HG03097 (cell line): ENCODE measurements around the gene LONP2.
"Not testable (repeated sequence)": the region's sequence is repeated elsewhere in the genome, so short reads cannot be mapped to it uniquely, and the experiment has no call there.

Experiments
- ATAC-seq: cut with Tn5 transposase; IDR thresholded peaks from one replicate; pipeline ENCODE4 v1.9.1; 2021; ENCODE audit not compliant: unreplicated experiment, low FRiP score

Gene LONP2

DNA sequence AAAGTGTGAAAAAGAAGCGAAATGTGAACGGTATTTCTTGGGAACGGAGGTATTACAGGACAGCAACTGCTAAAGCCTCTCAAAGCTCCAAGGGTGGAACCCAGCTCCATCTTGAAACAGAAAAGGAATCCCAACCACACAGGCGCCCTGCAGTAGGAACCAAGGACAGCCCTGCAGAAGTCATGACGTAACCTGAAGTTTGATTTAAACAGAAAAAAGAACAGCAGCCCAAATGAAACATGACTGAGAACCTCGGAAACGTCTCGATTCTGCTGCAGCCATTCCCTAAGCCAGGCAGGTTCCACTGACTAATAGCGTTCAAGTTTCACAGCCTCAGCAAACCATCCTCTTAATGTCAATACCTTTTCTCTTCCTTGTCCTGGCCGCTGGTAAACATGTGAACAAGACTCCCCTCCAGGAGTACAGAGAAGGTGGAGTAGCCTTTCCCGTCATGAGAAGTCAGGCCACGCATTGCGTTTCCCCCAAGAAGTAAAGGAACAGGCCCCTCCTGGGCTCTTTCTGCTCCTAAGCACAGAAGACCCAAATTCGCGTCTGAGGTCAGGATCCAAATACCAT is 121.0 kb downstream of the LONP2 start:
- ATAC-seq = no peak

DNA sequence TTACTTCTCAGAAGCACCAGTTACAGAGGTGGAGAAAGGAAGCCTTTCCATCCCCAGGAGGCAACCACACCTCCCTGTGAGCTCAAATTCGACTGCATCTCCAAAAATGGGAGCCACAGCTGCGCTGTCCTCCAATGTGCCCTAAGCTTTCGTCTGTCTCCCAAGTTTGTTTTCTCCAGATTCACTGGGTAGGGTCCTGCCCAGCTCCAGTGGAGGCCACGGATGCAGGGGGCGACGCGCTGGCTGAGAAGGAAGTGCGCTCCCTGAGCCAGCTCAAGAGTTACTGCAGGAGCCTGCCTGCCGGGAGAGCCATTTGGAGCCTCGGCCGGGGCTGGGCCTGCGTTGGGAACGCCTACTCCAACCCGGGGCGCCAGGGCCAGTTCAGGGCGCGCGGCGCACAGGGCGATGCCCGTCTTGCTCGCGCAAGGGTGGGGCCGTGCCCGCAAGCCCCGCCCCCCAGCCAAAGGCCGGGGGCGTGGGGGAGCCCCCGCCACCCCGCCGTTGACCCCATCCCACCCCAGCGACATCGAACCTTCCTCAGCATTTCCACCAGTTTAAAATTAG is 121.6 kb downstream of the LONP2 start:
- ATAC-seq = peak; percentile 92

DNA sequence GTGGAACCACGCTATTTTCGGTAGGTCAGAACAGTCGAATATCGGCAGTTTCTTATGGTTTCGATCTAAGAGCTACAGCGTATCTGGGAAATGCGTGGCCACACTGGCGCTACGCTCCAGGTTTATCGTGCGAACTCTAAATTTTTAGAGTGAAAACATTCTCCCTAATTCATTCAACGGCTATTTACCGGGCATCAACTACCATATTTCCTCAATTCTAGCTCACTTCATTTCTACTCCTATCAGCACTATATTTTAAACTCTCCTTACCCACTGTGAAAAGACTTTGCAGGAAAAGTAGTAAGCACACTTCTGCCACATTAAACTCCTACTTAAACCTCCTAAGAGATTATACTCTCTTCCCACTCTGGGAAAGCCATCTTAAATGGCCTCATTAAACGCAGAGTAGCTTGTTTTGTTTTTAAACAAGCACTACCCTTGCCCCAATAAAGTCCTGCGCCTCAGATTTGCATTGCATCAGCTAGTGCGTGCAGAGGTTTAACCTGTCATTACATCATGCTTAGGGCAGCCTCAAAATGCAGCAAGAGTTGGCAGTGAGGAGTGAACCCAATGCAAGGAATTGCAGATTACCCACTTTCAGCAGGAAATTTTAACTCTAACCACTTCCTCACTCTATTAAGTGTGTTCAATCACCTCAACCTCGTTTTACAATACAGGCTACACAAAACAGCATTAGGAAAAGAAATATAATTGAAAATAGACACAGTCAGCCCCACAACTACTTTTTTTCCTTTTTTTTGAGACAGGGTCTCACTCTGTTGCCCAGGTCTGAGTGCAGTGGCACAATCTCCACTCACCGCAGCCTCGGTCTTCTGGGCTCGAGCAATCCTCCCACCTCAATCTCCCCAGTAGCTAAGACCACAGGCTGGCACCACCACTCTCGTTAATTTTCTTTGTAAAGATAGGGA is 122.3 kb downstream of the LONP2 start:
- ATAC-seq = peak; percentile 55

DNA sequence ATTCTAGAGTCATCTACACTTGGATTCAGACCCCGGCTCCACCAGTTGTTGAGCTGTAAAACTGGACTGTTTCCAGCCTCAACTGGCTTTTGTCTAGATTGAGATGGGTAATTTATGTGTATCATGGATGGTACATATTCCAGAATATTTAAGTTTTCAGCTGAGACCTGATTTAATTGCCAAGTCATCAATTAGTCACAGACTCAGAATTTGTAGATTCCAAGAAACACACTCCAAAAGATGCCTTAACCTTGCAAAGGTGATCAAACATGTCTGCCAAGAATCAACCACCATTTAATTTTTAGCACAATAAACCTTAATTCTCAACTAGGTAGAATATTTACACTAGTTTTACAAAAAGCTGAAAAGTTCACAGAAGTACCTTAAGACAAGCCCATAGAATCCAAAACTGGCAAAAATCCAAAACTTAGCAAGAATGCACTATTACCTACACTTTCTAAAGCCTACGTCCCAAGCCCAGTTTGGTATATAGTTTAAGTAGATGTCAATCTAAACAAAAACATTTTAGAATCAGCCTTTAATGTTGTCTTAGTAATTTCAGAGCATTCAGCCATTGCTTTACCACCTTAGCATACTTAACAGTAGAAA is 123.4 kb downstream of the LONP2 start:
- ATAC-seq = no peak

DNA sequence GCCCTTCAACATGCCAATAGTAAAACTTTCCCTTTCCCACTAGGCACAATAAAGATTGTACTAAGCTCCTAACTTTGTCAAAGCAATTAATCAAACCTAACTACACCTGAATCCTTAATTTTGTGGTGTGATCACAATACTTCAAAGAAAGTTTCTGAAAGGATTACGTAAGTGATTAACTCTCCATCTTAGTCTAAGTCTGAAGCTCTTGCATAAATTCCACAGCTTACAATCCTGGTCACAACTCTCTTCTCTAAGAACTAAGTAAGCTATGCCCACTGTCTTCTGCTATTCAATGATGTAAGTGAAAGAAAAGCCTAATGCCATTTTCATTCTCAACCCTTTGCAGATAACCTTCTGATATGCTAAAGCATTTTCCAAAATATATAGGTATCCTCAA is 125.7 kb downstream of the LONP2 start:
- no peak for ATAC-seq

DNA sequence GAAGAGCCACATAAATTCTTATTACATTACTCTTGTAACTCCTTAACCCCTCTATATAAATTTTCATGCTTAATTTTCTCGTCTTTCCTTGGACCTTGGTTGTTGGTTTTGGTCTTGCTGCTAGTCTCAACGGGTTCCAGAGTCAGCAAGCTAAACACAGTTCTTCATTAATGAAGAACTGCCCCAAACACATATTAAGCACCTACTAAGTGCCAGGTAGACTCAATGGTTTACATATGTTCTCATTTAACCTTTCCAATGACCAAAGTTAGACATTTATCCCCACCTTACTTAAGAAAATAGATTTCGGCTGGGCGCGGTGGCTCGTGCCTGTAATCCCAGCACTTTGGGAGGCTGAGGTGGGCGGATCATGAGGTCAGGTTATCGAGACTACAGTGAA is 126.1 kb downstream of the LONP2 start:
- no peak for ATAC-seq

DNA sequence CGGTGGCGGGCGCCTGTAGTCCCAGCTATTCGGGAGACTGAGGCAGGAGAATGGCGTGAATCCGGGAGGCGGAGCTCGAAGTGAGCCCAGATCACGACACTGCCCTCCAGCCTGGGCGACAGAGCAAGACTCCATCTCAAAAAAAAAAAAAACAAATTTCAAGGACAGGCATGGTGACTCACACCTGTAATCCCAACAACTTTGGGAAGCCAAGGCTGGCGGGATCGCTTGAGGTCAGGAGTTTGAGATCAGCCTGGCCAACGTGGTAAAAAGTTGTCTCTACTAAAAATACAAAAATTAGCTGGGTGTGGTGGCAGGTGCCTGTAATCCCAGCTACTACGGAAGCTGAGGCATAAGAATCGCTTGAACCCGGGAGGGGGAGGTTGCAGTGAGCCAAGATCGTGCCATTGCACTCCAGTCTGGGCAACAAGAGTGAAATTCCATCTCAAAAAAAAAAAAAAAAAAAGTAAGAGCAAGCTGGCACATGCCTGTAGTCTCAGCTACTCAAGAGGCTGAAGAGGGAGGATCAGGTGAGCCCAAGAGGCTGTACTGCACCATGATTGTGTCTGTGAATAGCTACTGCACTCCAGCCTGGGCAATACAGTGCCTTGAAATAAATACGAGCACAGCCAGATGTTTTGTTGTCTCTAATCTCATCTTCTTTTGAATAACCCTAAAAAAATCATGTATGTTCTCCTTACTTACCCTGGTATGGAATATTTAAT is 126.7 kb downstream of the LONP2 start:
- ATAC-seq = not testable (repeated sequence)

DNA sequence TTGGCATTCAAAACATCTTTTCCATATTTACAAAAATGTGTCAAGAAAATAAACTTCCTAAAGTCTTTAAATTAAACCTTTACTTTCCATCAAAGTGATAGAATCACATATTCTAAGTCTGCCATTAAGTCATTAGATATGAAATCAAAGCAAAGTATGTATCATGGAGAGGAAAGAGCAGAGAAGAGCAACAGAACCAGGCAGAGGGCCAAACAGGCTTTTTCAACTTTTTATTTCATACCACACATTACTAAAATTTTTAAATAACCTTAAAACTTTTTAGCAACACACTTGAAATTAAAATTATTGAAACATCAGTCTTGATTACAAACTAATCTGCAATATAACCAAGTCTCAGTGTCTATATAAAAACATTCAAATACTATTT is 127.3 kb downstream of the LONP2 start:
- no peak for ATAC-seq

DNA sequence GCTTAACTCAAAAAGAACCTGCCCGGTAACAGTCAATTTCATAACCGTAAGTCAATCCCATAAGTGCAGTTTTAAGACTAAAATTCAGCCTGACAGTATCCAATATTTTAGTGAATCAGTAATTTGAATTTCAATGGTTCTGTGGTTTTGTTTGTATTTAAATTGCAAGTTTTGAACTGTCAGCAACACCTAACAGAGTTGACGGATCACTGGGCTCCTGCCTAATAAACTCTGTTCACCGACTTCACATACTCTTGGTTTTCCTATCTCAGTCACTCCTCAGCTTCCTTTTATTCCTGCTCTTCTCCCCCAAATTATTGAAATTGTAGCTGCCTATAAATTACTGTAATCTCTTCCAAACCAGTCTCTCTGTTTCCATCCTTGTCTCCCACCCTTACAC is 128.6 kb downstream of the LONP2 start:
- ATAC-seq = no peak

DNA sequence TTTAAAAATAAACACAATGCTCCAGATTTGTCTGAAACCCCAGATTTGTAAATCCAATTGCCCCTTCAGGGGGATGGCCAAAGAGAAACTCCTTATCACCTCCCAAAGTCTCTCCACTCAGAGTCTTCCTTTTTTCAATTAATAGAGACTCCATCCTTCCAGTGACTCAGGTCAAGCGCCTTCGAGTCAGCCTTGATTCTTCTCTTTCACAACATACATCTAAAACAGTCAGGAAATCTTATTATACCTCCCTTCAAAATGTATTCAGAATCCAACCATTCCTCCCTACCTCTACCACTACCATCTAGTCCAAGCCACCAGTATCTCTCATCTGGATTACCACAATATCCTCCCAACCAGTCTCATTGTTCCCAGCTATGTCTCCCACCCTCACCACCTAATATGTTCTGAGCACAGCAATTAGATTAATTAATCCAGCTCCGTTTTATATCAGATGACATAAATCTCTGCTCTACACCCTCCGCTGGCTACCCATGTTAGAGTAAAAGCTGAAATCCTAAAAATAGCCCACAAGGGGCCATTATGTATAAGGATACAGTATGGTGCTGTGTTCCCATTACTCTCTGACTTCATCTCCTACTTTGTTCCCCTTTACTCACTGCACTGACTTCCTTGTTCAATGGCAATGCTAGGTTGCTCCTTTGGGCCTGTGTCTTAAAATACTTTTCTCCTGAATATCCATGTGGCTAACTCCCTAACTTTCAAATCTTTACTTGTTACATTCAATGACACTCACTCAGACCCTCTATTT is 129.3 kb downstream of the LONP2 start:
- ATAC-seq = no peak

DNA sequence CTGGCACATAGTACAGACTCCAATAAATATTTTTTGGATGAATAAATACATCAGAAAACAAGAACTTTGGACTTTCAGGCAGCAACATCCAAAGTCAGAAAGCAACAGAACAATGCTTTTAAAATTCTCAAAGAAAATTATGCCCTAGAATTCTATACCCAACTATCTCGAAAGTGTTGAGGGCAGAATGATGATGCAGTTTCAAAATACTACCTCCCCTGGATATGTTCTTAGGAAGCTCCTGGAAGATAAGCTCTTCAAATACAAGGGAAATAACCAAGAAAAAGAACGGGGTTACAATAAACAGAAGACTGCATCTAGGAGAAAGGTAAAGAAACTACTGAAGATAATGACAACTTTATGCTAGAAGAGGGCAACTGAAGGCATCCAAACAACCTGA is 130.2 kb downstream of the LONP2 start:
- ATAC-seq = no peak

DNA sequence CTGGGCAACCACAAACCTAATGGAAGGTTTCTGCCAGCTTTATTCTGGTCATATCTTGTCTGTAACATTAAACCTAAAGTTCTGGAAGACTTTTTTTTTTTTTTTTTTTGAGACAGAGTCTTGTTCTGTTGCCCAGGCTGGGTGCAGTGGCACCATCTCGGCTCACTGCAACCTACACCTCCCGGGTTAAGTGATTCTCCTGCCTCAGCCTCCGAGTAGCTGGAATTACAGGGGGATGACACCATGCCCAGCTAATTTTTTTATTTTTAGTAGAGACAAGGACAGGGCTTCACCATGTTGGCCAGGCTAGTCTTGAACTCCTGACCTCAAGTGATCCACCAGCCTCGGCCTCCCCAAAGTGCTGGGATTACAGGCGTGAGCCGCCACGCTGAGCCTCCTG is 133.2 kb downstream of the LONP2 start:
- ATAC-seq = not testable (repeated sequence)

DNA sequence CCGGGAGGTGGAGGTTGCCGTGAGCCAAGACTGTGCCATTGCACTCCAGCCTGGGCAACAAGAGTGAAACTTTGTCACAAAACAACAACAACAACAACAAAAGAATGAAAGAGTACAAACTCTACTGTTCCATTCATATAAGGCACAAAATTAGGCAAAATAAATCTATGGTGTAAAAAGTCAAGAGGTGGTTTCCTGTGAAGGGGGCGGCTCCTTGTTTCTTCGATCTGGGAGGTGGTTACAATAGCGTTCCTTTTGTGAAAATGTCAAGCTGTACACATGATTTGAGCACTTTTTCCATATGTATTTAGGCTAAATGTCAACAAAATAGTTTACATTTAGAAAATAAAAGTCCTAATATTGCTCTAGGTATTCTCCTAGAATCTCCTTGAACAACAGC is 134.2 kb downstream of the LONP2 start:
- no peak for ATAC-seq

DNA sequence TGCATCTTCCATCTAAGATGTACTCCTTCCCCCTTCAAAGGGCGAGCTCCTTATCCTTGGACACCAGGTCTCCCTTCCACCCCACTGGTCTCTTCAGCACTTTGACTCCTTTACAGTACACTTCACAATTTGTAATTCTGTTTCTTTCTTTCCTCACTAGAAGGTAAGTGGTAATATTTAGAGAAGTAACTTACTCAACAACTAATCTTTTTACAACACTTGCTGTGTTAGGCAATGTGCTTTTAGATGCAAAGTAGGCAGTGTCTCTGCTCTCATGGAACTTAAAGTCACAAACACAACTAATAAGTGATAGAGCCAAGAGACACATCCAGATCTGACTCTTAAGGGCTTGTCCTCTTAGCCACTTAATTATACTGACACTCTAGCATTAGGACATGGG is 134.7 kb downstream of the LONP2 start:
- ATAC-seq = no peak

DNA sequence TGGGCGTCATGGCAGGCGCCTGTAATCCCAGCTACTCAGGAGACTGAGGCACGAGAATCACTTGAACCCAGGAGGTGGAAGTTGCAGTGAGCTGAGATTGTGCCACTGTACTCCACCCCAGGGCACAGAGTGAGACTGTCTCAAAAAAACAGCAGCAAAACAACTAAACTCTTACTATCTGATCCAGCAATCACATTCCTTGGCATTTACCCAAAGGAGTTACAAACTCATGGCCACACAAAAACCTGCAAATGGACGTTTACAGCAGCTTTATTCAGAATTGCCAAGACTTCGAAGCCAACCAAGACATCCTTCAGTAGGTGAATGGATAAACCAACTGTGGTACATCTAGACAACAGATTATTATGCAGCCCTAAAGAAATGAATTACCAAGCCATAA is 137.1 kb downstream of the LONP2 start:
- ATAC-seq = no peak

DNA sequence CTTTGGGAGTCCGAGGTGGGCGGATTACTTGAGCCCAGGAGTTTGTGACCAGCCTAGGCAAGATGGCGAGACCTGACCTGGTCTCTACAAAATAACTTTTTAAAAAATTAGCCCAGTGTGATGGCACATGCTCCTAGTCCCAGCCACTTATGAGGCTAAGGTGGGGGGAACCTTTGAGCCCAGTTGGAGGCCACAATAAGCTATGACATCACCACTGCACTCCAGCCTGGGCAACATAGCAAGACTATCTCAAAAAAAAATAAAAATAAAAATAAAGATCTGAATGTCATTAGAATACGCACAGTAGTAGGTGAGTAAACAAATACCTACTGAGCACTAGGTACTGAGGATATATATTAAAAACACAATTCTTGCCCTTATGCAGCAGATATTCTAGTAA is 138.0 kb downstream of the LONP2 start:
- no peak for ATAC-seq

DNA sequence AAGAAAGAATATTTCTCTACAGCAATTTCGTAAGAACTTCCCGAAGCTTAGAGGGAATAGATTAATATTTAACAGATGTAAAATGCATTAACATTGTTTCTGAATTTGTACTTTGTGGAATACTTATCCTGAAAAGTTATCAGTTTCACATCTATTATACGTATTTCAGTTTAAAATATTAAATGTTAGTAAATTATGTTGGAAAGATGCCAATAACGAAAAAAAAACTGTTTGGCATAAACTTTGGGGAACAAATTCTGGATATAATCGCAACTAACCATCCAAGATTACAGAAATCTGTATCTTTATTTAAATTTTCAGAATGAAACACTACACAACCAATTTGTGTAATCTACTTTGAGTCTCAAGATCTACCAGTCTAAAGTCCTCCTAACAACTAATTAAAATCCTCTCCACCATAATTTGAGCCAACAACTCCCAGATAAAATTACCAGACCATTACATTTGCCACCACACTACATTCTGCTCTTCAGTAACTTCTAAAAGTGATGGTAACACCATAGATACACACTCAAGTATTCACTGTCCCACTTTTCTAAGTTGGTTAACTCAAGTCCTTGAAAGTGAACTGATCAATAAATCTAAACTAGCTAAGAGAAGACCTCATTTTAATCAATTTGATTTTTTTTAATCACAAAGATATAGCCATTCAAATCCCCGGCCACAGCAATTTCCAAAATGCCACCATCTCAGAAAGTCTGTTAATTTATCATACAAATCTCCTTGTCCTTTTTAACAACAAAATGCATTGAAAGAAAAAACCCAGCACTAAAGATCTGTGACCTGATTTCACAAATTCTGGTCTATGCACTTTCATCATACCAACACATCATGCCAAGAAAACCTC is 139.1 kb downstream of the LONP2 start:
- no peak for ATAC-seq

DNA sequence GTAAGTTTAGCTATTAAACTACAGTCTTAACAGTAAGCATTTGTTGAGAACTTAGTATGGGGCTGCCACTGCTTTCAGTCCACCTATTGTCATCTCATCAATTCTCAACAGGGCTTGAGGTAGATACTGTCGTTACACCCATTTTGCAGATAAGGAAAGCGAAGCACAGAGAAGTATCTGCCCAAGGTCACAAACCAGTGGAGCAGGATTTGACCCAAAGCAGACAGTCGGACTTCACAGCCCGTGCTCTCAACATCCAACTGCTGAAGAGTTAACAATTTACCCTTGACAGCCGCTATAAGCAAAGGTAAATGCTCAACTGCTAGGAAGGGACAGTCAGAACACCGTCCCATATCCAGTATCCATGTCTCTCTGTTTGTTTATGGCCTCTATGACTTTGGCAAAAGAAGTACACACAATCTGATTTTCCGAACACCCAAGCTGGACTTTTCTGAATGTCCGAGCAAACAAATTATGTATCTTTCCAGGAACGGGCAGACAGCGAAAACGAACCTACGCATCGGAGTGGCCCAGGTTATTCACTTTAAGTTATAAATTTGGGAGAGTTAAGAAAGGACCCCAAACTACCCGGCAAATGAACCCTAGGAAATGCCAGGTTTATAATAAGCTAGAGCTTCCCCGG is 139.9 kb downstream of the LONP2 start:
- no peak for ATAC-seq
